ENCODE results near the gene INO80D. TPM values are rescaled to one million over a fixed set of nuclear protein-coding genes. Genes with fewer than 3 reads are reported as not detected.

Gene INO80D
- total RNA-seq, 1 experiment from 2014 or later: 14.4 TPM

DNA sequence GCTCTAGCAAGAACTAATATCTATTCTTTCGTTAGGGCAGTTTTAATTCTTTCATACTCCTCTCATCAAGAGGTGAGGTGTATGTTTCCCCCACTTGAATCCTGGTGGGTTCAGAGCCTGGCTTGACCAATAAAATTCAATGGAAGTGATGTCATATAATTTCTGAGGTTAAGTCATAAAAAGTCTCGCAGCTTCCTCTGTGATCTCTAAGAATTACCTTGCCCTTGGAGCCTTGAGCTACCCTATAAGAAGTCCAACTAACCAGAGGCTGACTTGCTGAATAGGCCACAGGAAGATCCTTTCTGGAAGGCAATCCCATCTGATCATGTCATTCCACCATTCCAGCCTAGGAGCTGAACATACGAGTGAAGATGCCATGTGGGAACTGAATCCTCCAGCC is 26.1 kb upstream of the INO80D start:
- no TSS peak for BruUV-seq (replicated peaks)
- Histone ChIP-seq H3K9me3 (ENCODE audit: control insufficient read depth in 1 of 2, insufficient read depth in 1 of 2, low read depth in 1 of 2, low read length in 2 of 2) (no peaks in the 10 kb centered on the region), H3K4me3 (replicated peaks in 1 of 2; ENCODE audit: low read depth in 1 of 2, low read length in 2 of 2) (no peak overlapping the region), H4K20me1 (ENCODE audit: insufficient read depth) (no peaks in the 10 kb centered on the region), H3K36me3 (ENCODE audit: control insufficient read depth in 1 of 2, insufficient read depth in 2 of 2, low read length in 2 of 2) (no peaks in the 10 kb centered on the region), H3K4me2 (ENCODE audit: low read length) (no peak overlapping the region), H3K9me2 (ENCODE audit: insufficient read depth) (no peaks in the 10 kb centered on the region), H2AFZ (ENCODE audit: low read depth, low read length, poor library complexity, severe bottlenecking) (no peak overlapping the region), H3K27me3 (ENCODE audit: insufficient read depth, low read length) (no peaks in the 10 kb centered on the region), H3K4me1 (ENCODE audit: control insufficient read depth in 1 of 2, insufficient read depth in 2 of 2, low read length in 2 of 2) (no peaks in the 10 kb centered on the region), H3K79me2 (ENCODE audit: insufficient read depth, low read length) (no peaks in the 10 kb centered on the region), H3K9ac (ENCODE audit: low read length) (no peak overlapping the region), H3K27ac (ENCODE audit: low read depth, low read length) (no peak overlapping the region)
- ATAC-seq (no peak), DNase-seq (ENCODE audit: low read depth, low spot score) (no peak)
- ChIA-PET RAD21 (ENCODE audit: low non-redundant PET in 1 of 2, low total read pairs in 2 of 2, uncharacterized antibody in 2 of 2, unreplicated experiment in 2 of 2) (no interaction called here), CTCF (no interaction called here), POLR2A (no interaction called here)
- intact Hi-C loops (cut with micrococcal nuclease): no loop called here
- TF ChIP-seq TCF7L2 (IDR thresholded peaks at IDR 0.05; ENCODE audit: borderline replicate concordance, extremely low read depth, insufficient read depth, insufficient read length): no peak
- TF ChIP-seq ZNF274 (IDR thresholded peaks at IDR 0.05; ENCODE audit: low read depth, low read length): no peak

DNA sequence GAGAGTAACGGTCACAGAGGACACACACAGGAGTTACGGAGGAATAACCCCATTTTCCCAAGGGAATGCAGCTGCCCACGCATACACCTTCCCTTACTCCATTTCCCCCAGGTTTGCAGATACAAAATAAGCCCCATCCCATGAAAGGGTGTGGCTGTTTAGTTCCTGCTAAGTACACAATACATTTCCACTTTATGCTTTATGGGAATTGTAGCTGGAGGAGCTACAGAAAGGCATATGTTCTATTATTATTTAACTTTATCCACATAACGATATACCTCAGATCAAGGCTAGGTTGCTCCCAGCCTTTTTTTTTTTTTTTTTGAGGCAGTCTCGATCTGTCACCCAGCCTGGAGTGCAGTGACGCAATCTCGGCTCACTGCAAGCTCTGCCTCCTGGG is 22.7 kb upstream of the INO80D start:
- Histone ChIP-seq H3K79me2 (ENCODE audit: insufficient read depth, low read length) (no peaks in the 10 kb centered on the region), H3K27me3 (ENCODE audit: insufficient read depth, low read length) (no peaks in the 10 kb centered on the region), H4K20me1 (ENCODE audit: insufficient read depth) (no peaks in the 10 kb centered on the region), H3K9me2 (ENCODE audit: insufficient read depth) (no peaks in the 10 kb centered on the region), H3K27ac (ENCODE audit: low read depth, low read length) (no peak overlapping the region), H3K4me2 (ENCODE audit: low read length) (no peak overlapping the region), H3K9me3 (ENCODE audit: control insufficient read depth in 1 of 2, insufficient read depth in 1 of 2, low read depth in 1 of 2, low read length in 2 of 2) (no peaks in the 10 kb centered on the region), H3K4me1 (ENCODE audit: control insufficient read depth in 1 of 2, insufficient read depth in 2 of 2, low read length in 2 of 2) (no peaks in the 10 kb centered on the region), H3K36me3 (ENCODE audit: control insufficient read depth in 1 of 2, insufficient read depth in 2 of 2, low read length in 2 of 2) (no peaks in the 10 kb centered on the region), H3K9ac (ENCODE audit: low read length) (no peak overlapping the region), H2AFZ (ENCODE audit: low read depth, low read length, poor library complexity, severe bottlenecking) (no peak overlapping the region), H3K4me3 (replicated peaks in 1 of 2; ENCODE audit: low read depth in 1 of 2, low read length in 2 of 2) (no peak overlapping the region)
- DNase-seq (ENCODE audit: low read depth, low spot score) (no peak), ATAC-seq (no peak)
- RAD21 ChIA-PET (ENCODE audit: low non-redundant PET in 1 of 2, low total read pairs in 2 of 2, uncharacterized antibody in 2 of 2, unreplicated experiment in 2 of 2): no interaction called here
- intact Hi-C loops (cut with micrococcal nuclease): no loop called here
- TF ChIP-seq, protein P1, sequence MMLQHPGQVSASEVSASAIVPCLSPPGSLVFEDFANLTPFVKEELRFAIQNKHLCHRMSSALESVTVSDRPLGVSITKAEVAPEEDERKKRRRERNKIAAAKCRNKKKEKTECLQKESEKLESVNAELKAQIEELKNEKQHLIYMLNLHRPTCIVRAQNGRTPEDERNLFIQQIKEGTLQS (IDR thresholded peaks at IDR 0.05): no peak
- TF ChIP-seq ZFX (IDR thresholded peaks at IDR 0.05) (no peak), ELF1 (IDR thresholded peaks at IDR 0.05; ENCODE audit: borderline replicate concordance, low read depth) (no peak), EGR1 (IDR thresholded peaks at IDR 0.05; ENCODE audit: low read depth) (no peak), EZH2 (IDR thresholded peaks at IDR 0.05) (no peak), ZNF274 (IDR thresholded peaks at IDR 0.05; ENCODE audit: low read depth, low read length) (no peak)
- TF ChIP-seq, protein P2, sequence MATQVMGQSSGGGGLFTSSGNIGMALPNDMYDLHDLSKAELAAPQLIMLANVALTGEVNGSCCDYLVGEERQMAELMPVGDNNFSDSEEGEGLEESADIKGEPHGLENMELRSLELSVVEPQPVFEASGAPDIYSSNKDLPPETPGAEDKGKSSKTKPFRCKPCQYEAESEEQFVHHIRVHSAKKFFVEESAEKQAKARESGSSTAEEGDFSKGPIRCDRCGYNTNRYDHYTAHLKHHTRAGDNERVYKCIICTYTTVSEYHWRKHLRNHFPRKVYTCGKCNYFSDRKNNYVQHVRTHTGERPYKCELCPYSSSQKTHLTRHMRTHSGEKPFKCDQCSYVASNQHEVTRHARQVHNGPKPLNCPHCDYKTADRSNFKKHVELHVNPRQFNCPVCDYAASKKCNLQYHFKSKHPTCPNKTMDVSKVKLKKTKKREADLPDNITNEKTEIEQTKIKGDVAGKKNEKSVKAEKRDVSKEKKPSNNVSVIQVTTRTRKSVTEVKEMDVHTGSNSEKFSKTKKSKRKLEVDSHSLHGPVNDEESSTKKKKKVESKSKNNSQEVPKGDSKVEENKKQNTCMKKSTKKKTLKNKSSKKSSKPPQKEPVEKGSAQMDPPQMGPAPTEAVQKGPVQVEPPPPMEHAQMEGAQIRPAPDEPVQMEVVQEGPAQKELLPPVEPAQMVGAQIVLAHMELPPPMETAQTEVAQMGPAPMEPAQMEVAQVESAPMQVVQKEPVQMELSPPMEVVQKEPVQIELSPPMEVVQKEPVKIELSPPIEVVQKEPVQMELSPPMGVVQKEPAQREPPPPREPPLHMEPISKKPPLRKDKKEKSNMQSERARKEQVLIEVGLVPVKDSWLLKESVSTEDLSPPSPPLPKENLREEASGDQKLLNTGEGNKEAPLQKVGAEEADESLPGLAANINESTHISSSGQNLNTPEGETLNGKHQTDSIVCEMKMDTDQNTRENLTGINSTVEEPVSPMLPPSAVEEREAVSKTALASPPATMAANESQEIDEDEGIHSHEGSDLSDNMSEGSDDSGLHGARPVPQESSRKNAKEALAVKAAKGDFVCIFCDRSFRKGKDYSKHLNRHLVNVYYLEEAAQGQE (IDR thresholded peaks at IDR 0.05; ENCODE audit: low read depth): no peak
- TF ChIP-seq, protein P3, sequence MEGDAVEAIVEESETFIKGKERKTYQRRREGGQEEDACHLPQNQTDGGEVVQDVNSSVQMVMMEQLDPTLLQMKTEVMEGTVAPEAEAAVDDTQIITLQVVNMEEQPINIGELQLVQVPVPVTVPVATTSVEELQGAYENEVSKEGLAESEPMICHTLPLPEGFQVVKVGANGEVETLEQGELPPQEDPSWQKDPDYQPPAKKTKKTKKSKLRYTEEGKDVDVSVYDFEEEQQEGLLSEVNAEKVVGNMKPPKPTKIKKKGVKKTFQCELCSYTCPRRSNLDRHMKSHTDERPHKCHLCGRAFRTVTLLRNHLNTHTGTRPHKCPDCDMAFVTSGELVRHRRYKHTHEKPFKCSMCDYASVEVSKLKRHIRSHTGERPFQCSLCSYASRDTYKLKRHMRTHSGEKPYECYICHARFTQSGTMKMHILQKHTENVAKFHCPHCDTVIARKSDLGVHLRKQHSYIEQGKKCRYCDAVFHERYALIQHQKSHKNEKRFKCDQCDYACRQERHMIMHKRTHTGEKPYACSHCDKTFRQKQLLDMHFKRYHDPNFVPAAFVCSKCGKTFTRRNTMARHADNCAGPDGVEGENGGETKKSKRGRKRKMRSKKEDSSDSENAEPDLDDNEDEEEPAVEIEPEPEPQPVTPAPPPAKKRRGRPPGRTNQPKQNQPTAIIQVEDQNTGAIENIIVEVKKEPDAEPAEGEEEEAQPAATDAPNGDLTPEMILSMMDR (IDR thresholded peaks at IDR 0.05 in 2 of 3, conservative IDR thresholded peaks at IDR 0.05 in 1 of 3; ENCODE audit: borderline replicate concordance in 1 of 3, insufficient read depth in 1 of 3, low read depth in 2 of 3, low read length in 2 of 3): no peak
- CTCF ChIA-PET: no interaction called here
- POLR2A ChIA-PET: no interaction called here
- BruUV-seq (replicated peaks): no TSS peak

Data from HCT116 (cell line).